HCT116 (cell line): ENCODE data around the gene SRPX. TPM values are rescaled to one million over a fixed set of nuclear protein-coding genes. Genes with fewer than 3 reads are reported as not detected.

Experiments
- ATAC-seq: fragments of 200-7000 bp; cut with Tn5 transposase; 2 replicates; pipeline ENCODE4 v1.9.1; 2020; ENCODE audit warnings: mild to moderate bottlenecking, moderate library complexity
- BruUV-seq: library from RNA; stranded (reverse); fragments of 400-500 nt; replicated peaks from 2 replicates; lab custom pipeline; 2021; lab: Mats Ljungman, UMichigan
- CTCF ChIA-PET: fragments of 300-600 bp; sonication (Branson Sonifier 250); formaldehyde crosslinking; loops from one replicate; lab custom pipeline; 2021; ENCODE audit warnings: antibody characterized with exemption; lab: Charles Lee
- POLR2A ChIA-PET: fragments of 300-600, 350-600 bp; sonication (Branson Sonifier 250); formaldehyde crosslinking; loops from one replicate; lab custom pipeline; 2021; ENCODE audit warnings: antibody characterized with exemption; lab: Charles Lee
- RAD21 ChIA-PET, 2 experiments: fragments of 300-600 bp; sonication (Branson Sonifier 250); formaldehyde crosslinking; loops; one replicate each; lab custom pipeline; 2023; ENCODE audit warnings: low total read pairs in 2 of 2; ENCODE audit not compliant: uncharacterized antibody in 2 of 2, unreplicated experiment in 2 of 2, low non-redundant PET in 1 of 2; lab: Charles Lee
- DNase-seq: peaks from one replicate; pipeline ENCODE4 v3.0.0-alpha.2; 2010; ENCODE audit warnings: low read depth, low spot score
- H2AFZ ChIP-seq: fragments of 200-600 bp; shearing (Covaris generic), sonication (generic); 2 replicates; pipeline ENCODE4 v1.6.1; 2017; ENCODE audit warnings: low read depth, mixed run types, mixed read lengths, antibody characterized with exemption, low read length; ENCODE audit not compliant: poor library complexity, severe bottlenecking
- H3K27ac ChIP-seq: 2 replicates; pipeline ENCODE4 v1.5.1; 2012; ENCODE audit warnings: low read depth, low read length
- H3K27me3 ChIP-seq: fragments of 200-600 bp; sonication (generic); 2 replicates; pipeline ENCODE4 v1.6.1; 2016; ENCODE audit warnings: mixed run types, low read length, mixed read lengths; ENCODE audit not compliant: insufficient read depth
- H3K36me3 ChIP-seq, 2 experiments: fragments of 200-500 bp in 1 of 2; fragments of 200-600 bp in 1 of 2; sonication (Bioruptor generic) in 1 of 2; sonication (generic) in 1 of 2; 2 replicates each; pipeline versions ENCODE4 v1.5.1 to v1.6.1; 2014 to 2016; ENCODE audit warnings: low read length in 2 of 2, inconsistent platforms in 1 of 2, mixed read lengths in 1 of 2, mixed run types in 1 of 2; ENCODE audit not compliant: insufficient read depth in 2 of 2, control insufficient read depth in 1 of 2
- H3K4me1 ChIP-seq, 2 experiments: fragments of 200-600 bp in 1 of 2; sonication (generic) in 1 of 2; 2 replicates each; pipeline versions ENCODE4 v1.5.1 to v1.6.1; 2012 to 2017; ENCODE audit warnings: low read length in 2 of 2, inconsistent platforms in 1 of 2, mild to moderate bottlenecking in 1 of 2, mixed read lengths in 1 of 2, mixed run types in 1 of 2, moderate library complexity in 1 of 2; ENCODE audit not compliant: insufficient read depth in 2 of 2, control insufficient read depth in 1 of 2
- H3K4me2 ChIP-seq: fragments of 200-600 bp; sonication (generic); 2 replicates; pipeline ENCODE4 v1.6.1; 2017; ENCODE audit warnings: mixed run types, low read length, mixed read lengths
- H3K4me3 ChIP-seq, 2 experiments: fragments of 200-600 bp in 1 of 2; sonication (generic) in 1 of 2; replicated peaks in 1 of 2; 2 replicates each; pipeline ENCODE4 v1.5.1; 2011 to 2016; ENCODE audit warnings: low read length in 2 of 2, control low read depth in 1 of 2, low read depth in 1 of 2, mild to moderate bottlenecking in 1 of 2, mixed read lengths in 1 of 2, mixed run types in 1 of 2
- H3K79me2 ChIP-seq: fragments of 200-600 bp; sonication (generic); 2 replicates; pipeline ENCODE4 v1.6.1; 2017; ENCODE audit warnings: mild to moderate bottlenecking, mixed run types, low read length, moderate library complexity, mixed read lengths; ENCODE audit not compliant: insufficient read depth
- H3K9ac ChIP-seq: fragments of 200-600 bp; sonication (generic); 2 replicates; pipeline ENCODE4 v1.6.1; 2016; ENCODE audit warnings: low read length, mixed read lengths
- H3K9me2 ChIP-seq: fragments of 200-600 bp; sonication (generic), shearing (Covaris generic); 2 replicates; pipeline ENCODE4 v1.6.1; 2017; ENCODE audit warnings: mixed run types, mild to moderate bottlenecking, moderate library complexity; ENCODE audit not compliant: insufficient read depth
- H3K9me3 ChIP-seq, 2 experiments: fragments of 200-500 bp in 1 of 2; fragments of 200-600 bp in 1 of 2; sonication (Bioruptor generic) in 1 of 2; sonication (generic) in 1 of 2; 2 replicates each; pipeline ENCODE4 v1.6.1; 2014 to 2017; ENCODE audit warnings: low read length in 2 of 2, mixed read lengths in 2 of 2, inconsistent platforms in 1 of 2, low read depth in 1 of 2, mild to moderate bottlenecking in 1 of 2, mixed run types in 1 of 2, moderate library complexity in 1 of 2; ENCODE audit not compliant: control insufficient read depth in 1 of 2, insufficient read depth in 1 of 2
- H4K20me1 ChIP-seq: fragments of 200-600 bp; sonication (generic), shearing (Covaris generic); 2 replicates; pipeline ENCODE4 v1.6.1; 2017; ENCODE audit warnings: mixed run types, mild to moderate bottlenecking, moderate library complexity; ENCODE audit not compliant: insufficient read depth
- CBX3 ChIP-seq: IDR thresholded peaks from 2 replicates; pipeline ENCODE4 v1.6.1; 2012; ENCODE audit warnings: low read depth
- CEBPB ChIP-seq: IDR thresholded peaks from 2 replicates; pipeline ENCODE4 v1.6.1; 2012; ENCODE audit warnings: low read depth
- POLR2A ChIP-seq: IDR thresholded peaks from 2 replicates; pipeline ENCODE4 v1.7.0; 2011; ENCODE audit warnings: borderline replicate concordance; ENCODE audit not compliant: insufficient read depth, insufficient read length; ENCODE audit errors: extremely low read depth
- RAD21 ChIP-seq: IDR thresholded peaks from 2 replicates; pipeline ENCODE4 v1.6.1; 2012; ENCODE audit warnings: low read depth, mild to moderate bottlenecking
- SRF ChIP-seq: IDR thresholded peaks from 2 replicates; pipeline ENCODE4 v1.6.1; 2012; ENCODE audit warnings: low read depth
- TCF7L2 ChIP-seq: IDR thresholded peaks from 2 replicates; pipeline ENCODE4 v1.7.0; 2011; ENCODE audit warnings: borderline replicate concordance, inconsistent platforms; ENCODE audit not compliant: insufficient read depth, insufficient read length; ENCODE audit errors: extremely low read depth
- YY1 ChIP-seq: IDR thresholded peaks from 2 replicates; pipeline ENCODE4 v1.6.1; 2011; ENCODE audit warnings: low read length, low read depth, moderate library complexity, mild to moderate bottlenecking; ENCODE audit not compliant: insufficient replicate concordance; ENCODE audit errors: extremely low read depth
- ZNF274 ChIP-seq: fragments of 200-500 bp; sonication (Bioruptor generic); IDR thresholded peaks from 2 replicates; pipeline ENCODE4 v1.6.1; 2014; ENCODE audit warnings: mild to moderate bottlenecking, low read depth, low read length, inconsistent platforms
- intact Hi-C: fragments of 100-400 bp; cut with micrococcal nuclease; formaldehyde crosslinking; loops from 2 replicates; pipeline ENCODE4 v1.10.0; 2022
- total RNA-seq: library from RNA; stranded (reverse); gene quantifications from one replicate; pipeline ENCODE4 v1.2.1, GENCODE V29; 2021; ENCODE audit not compliant: unreplicated experiment
- TF ChIP-seq, protein P1 (sequence below), 3 experiments: fragments of 200-600 bp in 1 of 3; sonication (generic) in 1 of 3; IDR thresholded peaks in 2 of 3; conservative IDR thresholded peaks in 1 of 3; 2 replicates each; pipeline ENCODE4 v1.5.1; 2012 to 2017; ENCODE audit warnings: low read depth in 2 of 3, low read length in 2 of 3, antibody characterized with exemption in 1 of 3, borderline replicate concordance in 1 of 3, control low read depth in 1 of 3, mild to moderate bottlenecking in 1 of 3, mixed read lengths in 1 of 3, mixed run types in 1 of 3, moderate library complexity in 1 of 3; ENCODE audit not compliant: insufficient read depth in 1 of 3

Gene SRPX
- total RNA-seq, 1 experiment from 2014 or later, result 18.2 TPM

GRCh38 chrX:38112566-38112965 lies 108.1 kb downstream of the SRPX start:
- Histone ChIP-seq H3K4me1 (no peaks in the 10 kb centered on the region), H3K9ac (no peak overlapping the region), H3K79me2 (no peaks in the 10 kb centered on the region), H3K9me3 (no peaks in the 10 kb centered on the region), H2AFZ (no peak overlapping the region), H4K20me1 (no peaks in the 10 kb centered on the region), H3K4me3 (no peak overlapping the region), H3K36me3 (no peaks in the 10 kb centered on the region), H3K9me2 (no peaks in the 10 kb centered on the region), H3K4me2 (no peak overlapping the region), H3K27me3 (no peaks in the 10 kb centered on the region), H3K27ac (no peak overlapping the region)
- POLR2A ChIA-PET, result no interaction called here
- ATAC-seq, result no peak
- RAD21 ChIA-PET, result no interaction called here
- no peak for DNase-seq
- CTCF ChIA-PET, result no interaction called here
- intact Hi-C loops, result no loop called here
- no TSS peak for BruUV-seq
- no peak for TF ChIP-seq ZNF274
- TF ChIP-seq, protein P1, sequence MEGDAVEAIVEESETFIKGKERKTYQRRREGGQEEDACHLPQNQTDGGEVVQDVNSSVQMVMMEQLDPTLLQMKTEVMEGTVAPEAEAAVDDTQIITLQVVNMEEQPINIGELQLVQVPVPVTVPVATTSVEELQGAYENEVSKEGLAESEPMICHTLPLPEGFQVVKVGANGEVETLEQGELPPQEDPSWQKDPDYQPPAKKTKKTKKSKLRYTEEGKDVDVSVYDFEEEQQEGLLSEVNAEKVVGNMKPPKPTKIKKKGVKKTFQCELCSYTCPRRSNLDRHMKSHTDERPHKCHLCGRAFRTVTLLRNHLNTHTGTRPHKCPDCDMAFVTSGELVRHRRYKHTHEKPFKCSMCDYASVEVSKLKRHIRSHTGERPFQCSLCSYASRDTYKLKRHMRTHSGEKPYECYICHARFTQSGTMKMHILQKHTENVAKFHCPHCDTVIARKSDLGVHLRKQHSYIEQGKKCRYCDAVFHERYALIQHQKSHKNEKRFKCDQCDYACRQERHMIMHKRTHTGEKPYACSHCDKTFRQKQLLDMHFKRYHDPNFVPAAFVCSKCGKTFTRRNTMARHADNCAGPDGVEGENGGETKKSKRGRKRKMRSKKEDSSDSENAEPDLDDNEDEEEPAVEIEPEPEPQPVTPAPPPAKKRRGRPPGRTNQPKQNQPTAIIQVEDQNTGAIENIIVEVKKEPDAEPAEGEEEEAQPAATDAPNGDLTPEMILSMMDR (IDR thresholded peaks at IDR 0.05 in 2 of 3, conservative IDR thresholded peaks at IDR 0.05 in 1 of 3; ENCODE audit: borderline replicate concordance in 1 of 3, insufficient read depth in 1 of 3, low read depth in 2 of 3, low read length in 2 of 3), result no peak
- no peak for TF ChIP-seq POLR2A
- no peak for TF ChIP-seq YY1

DNA sequence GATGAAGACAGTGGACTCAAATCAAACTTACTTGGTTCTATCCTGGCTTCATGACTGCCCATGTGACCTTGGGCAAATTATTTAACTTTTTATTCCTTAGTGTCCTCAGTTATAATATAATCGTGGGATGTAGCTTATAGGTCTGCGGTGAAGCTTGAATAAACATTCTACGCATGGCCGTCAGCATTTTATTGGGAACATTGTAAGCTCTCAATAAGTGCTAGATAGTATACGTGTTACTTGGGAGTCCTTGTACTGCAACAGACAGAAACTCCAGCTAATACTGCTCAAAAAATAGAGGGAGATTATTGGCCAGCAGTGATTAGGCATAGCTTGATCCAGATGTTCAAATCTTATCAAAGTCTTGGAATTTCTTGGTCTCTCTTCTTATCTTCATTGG lies 109.5 kb downstream of the SRPX start:
- Histone ChIP-seq H3K36me3 (no peaks in the 10 kb centered on the region), H3K79me2 (no peaks in the 10 kb centered on the region), H3K9me3 (no peaks in the 10 kb centered on the region), H3K4me1 (no peaks in the 10 kb centered on the region), H3K4me2 (no peak overlapping the region), H3K4me3 (no peak overlapping the region), H2AFZ (no peak overlapping the region), H3K27ac (no peak overlapping the region), H4K20me1 (no peaks in the 10 kb centered on the region), H3K9ac (no peak overlapping the region), H3K9me2 (no peaks in the 10 kb centered on the region)
- no peak for ATAC-seq
- ChIA-PET RAD21 (no interaction called here), CTCF (no interaction called here), POLR2A (no interaction called here)
- intact Hi-C loops, result no loop called here
- no peak for DNase-seq
- TF ChIP-seq TCF7L2 (no peak), CBX3 (no peak), SRF (no peak), POLR2A (no peak), CEBPB (no peak), RAD21 (no peak)
- TF ChIP-seq, all 23 proteins: peak for 0
- BruUV-seq, result no TSS peak
- no peaks in the 10 kb centered on the region for H3K27me3 ChIP-seq
